PC-3 (cell line): ENCODE results near the gene SNCA.

Experiments
- EZH2 ChIP-seq: fragments of 300-600 bp; sonication (generic); IDR thresholded peaks from one replicate; pipeline ENCODE4 v1.6.1; 2017; ENCODE audit warnings: antibody characterized with exemption, mild to moderate bottlenecking, low read length; ENCODE audit not compliant: unreplicated experiment
- TF ChIP-seq, protein P1 (sequence below): fragments of 300-600 bp; sonication (generic); conservative IDR thresholded peaks from 2 replicates; pipeline ENCODE4 v1.5.1; 2017; ENCODE audit warnings: antibody characterized with exemption, low read depth, mild to moderate bottlenecking, low read length

DNA sequence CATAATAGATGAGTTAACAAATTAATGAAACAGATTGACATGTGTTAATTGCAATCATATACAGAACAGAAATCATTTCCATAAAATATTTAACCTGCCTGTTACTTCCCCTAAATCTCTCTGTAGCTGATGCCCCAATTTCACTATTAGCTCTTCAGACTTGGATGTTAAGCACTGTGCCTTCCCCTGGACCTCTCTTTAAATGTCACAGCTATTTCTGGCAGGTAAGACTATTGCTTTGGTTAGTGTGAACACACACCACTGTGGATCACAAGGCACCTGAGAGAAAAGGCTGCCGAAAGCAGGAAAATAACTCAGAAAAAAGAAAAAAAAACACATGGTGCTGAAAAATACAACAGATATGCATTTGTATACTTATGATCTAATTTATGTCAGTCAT lies 91.3 kb downstream of the SNCA start:
- TF ChIP-seq, protein P1, sequence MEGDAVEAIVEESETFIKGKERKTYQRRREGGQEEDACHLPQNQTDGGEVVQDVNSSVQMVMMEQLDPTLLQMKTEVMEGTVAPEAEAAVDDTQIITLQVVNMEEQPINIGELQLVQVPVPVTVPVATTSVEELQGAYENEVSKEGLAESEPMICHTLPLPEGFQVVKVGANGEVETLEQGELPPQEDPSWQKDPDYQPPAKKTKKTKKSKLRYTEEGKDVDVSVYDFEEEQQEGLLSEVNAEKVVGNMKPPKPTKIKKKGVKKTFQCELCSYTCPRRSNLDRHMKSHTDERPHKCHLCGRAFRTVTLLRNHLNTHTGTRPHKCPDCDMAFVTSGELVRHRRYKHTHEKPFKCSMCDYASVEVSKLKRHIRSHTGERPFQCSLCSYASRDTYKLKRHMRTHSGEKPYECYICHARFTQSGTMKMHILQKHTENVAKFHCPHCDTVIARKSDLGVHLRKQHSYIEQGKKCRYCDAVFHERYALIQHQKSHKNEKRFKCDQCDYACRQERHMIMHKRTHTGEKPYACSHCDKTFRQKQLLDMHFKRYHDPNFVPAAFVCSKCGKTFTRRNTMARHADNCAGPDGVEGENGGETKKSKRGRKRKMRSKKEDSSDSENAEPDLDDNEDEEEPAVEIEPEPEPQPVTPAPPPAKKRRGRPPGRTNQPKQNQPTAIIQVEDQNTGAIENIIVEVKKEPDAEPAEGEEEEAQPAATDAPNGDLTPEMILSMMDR = no peak
- TF ChIP-seq EZH2 = no peak
